GM20000 (cell line): Measurements from ENCODE around the gene DGKG.

Source experiments
- DNase-seq: peaks from one replicate; pipeline ENCODE4 v3.0.0; 2012; ENCODE audit warnings: low spot score
- CTCF ChIP-seq: IDR thresholded peaks from 2 replicates; pipeline ENCODE4 v1.5.1; 2012; ENCODE audit warnings: mild to moderate bottlenecking, control low read depth; ENCODE audit errors: extremely low read depth, missing control alignments

Gene DGKG

GRCh38 chr3:186193534-186194450, 168.2 kb downstream of the DGKG start:
- TF ChIP-seq CTCF: no peak
- DNase-seq: no peak

GRCh38 chr3:186192823-186193222, 169.2 kb downstream of the DGKG start:
- DNase-seq: no peak
- no peak for TF ChIP-seq CTCF

- no peak for TF ChIP-seq CTCF
- no peak for DNase-seq
Measured at GRCh38 chr3:186189492-186189891, 172.5 kb downstream of the DGKG start.

GRCh38 chr3:186187401-186188275, 174.4 kb downstream of the DGKG start:
- TF ChIP-seq CTCF: no peak
- no peak for DNase-seq

GRCh38 chr3:186185194-186185787, 176.7 kb downstream of the DGKG start:
- no peak for TF ChIP-seq CTCF

GRCh38 chr3:186184021-186184420, 178.0 kb downstream of the DGKG start:
- DNase-seq: no peak
- no peak for TF ChIP-seq CTCF

More at GRCh38 chr3:186185194-186185787, 176.7 kb downstream of the DGKG start:
- DNase-seq: no peak
